Thoracic aorta (tissue), 2 donors: ENCODE results near the gene FARS2. TPM values are rescaled to one million over a fixed set of nuclear protein-coding genes. Genes with fewer than 3 reads are reported as not detected.

ENCODE experiments used
- ATAC-seq: fragments of 150-250 bp; one replicate; pipeline ENCODE4 v1.8.0; 2017; ENCODE audit warnings: low read depth; ENCODE audit not compliant: insufficient number of reproducible peaks, low FRiP score
- DNase-seq: peaks from one replicate; pipeline ENCODE4 v3.0.0-alpha.2; 2020; ENCODE audit warnings: low spot score
- H3K27ac ChIP-seq, 2 donors: fragments of 200-600 bp; sonication (generic); 1 replicate in 1 of 2; 2 replicates in 1 of 2; pipeline ENCODE4 v1.5.1; 2016; ENCODE audit warnings: mild to moderate bottlenecking in 2 of 2, moderate library complexity in 2 of 2
- H3K27me3 ChIP-seq: fragments of 200-600 bp; sonication (generic); replicated peaks from 2 replicates; pipeline ENCODE4 v1.6.0; 2016; ENCODE audit warnings: mild to moderate bottlenecking; ENCODE audit not compliant: insufficient read depth
- H3K36me3 ChIP-seq: fragments of 200-600 bp; sonication (generic); one replicate; pipeline ENCODE4 v1.5.1; 2016
- H3K4me1 ChIP-seq, 2 donors: fragments of 200-600 bp; sonication (generic); 1 replicate in 1 of 2; 2 replicates in 1 of 2; pipeline versions ENCODE4 v1.5.1 to v1.6.0; 2016; ENCODE audit warnings: low read depth in 2 of 2, mild to moderate bottlenecking in 1 of 2; ENCODE audit not compliant: control insufficient read depth in 1 of 2
- H3K4me3 ChIP-seq: fragments of 200-600 bp; sonication (generic); 2 replicates; pipeline ENCODE4 v1.5.1; 2016; ENCODE audit warnings: mild to moderate bottlenecking
- H3K9me3 ChIP-seq: fragments of 200-600 bp; sonication (generic); 2 replicates; pipeline ENCODE4 v1.5.1; 2016
- CTCF ChIP-seq: fragments of 200-600 bp; sonication (generic); IDR thresholded peaks from one replicate; pipeline ENCODE4 v1.5.1; 2019; ENCODE audit warnings: antibody characterized with exemption
- total RNA-seq, 2 donors: library from RNA; depleted of rRNA; stranded (reverse); fragments of >200 nt; gene quantifications; one replicate each; pipeline versions ENCODE4 v1.1.0 to v1.2.3, GENCODE V29; 2016

Gene FARS2
- total RNA-seq, 2 donors from 2014 or later = 10.4 to 11.6 TPM

- H3K36me3 ChIP-seq = no peaks in the 10 kb centered on the region
- no peaks in the 10 kb centered on the region for H3K9me3 ChIP-seq
- no peak for TF ChIP-seq CTCF
- no peak for ATAC-seq
- H3K4me1 ChIP-seq = no peaks in the 10 kb centered on the region
- DNase-seq = no peak
- no peak overlapping the region for H3K27ac ChIP-seq
- no peak overlapping the region for H3K4me3 ChIP-seq
- no peaks in the 10 kb centered on the region for H3K27me3 ChIP-seq
Observed at GRCh38 chr6:5270093-5270680, 8.9 kb downstream of the FARS2 start.

- Histone ChIP-seq H3K27me3 (no peaks in the 10 kb centered on the region), H3K27ac (no peak overlapping the region), H3K4me3 (no peak overlapping the region), H3K9me3 (no peaks in the 10 kb centered on the region), H3K4me1 (no peaks in the 10 kb centered on the region), H3K36me3 (no peaks in the 10 kb centered on the region)
- DNase-seq = no peak
- TF ChIP-seq CTCF = no peak
- no peak for ATAC-seq
Observed at GRCh38 chr6:5271926-5272325, 10.6 kb downstream of the FARS2 start.

GRCh38 chr6:5274231-5274630 lies 12.9 kb downstream of the FARS2 start:
- H3K9me3 ChIP-seq = no peaks in the 10 kb centered on the region
- DNase-seq (no peak), ATAC-seq (no peak)
- no peaks in the 10 kb centered on the region for H3K4me1 ChIP-seq
- H3K27me3 ChIP-seq = no peaks in the 10 kb centered on the region
- no peak overlapping the region for H3K27ac ChIP-seq
- no peaks in the 10 kb centered on the region for H3K36me3 ChIP-seq
- no peak overlapping the region for H3K4me3 ChIP-seq
- no peak for TF ChIP-seq CTCF

GRCh38 chr6:5275497-5275896 lies 14.2 kb downstream of the FARS2 start:
- Histone ChIP-seq H3K4me3 (no peak overlapping the region), H3K9me3 (no peaks in the 10 kb centered on the region), H3K27me3 (no peaks in the 10 kb centered on the region), H3K4me1 (no peaks in the 10 kb centered on the region), H3K36me3 (no peaks in the 10 kb centered on the region), H3K27ac (no peak overlapping the region)
- TF ChIP-seq CTCF = no peak
- no peak for ATAC-seq
- no peak for DNase-seq

GRCh38 chr6:5276581-5276980 lies 15.3 kb downstream of the FARS2 start:
- DNase-seq = no peak
- Histone ChIP-seq H3K27ac (no peak overlapping the region), H3K4me3 (no peak overlapping the region), H3K9me3 (no peaks in the 10 kb centered on the region), H3K4me1 (no peaks in the 10 kb centered on the region), H3K36me3 (no peaks in the 10 kb centered on the region), H3K27me3 (no peaks in the 10 kb centered on the region)
- no peak for ATAC-seq
- no peak for TF ChIP-seq CTCF
